Thyroid gland (tissue), 4 donors: ENCODE measurements around the gene SPART.

Experiments used
- CTCF ChIP-seq, 6 experiments: fragments of 200-600 bp in 3 of 6; fragments of 450-650 bp in 3 of 6; sonication (generic) in 3 of 6; IDR thresholded peaks; one replicate each; pipeline ENCODE4 v1.5.1; 2016 to 2019; ENCODE audit warnings: antibody characterized with exemption in 6 of 6, mild to moderate bottlenecking in 2 of 6, inconsistent platforms in 1 of 6, moderate library complexity in 1 of 6
- POLR2A ChIP-seq, 2 donors: fragments of 450-650 bp; IDR thresholded peaks; one replicate each; pipeline ENCODE4 v1.6.1; 2017; ENCODE audit warnings: antibody characterized with exemption in 2 of 2, mild to moderate bottlenecking in 2 of 2, moderate library complexity in 1 of 2

- TF ChIP-seq POLR2A (IDR thresholded peaks at IDR 0.05) (no peak), CTCF (IDR thresholded peaks at IDR 0.05) (no peak)
These were observed 52.1 kb downstream of the SPART start for GRCh38 chr13:36294096-36294495.
